22Rv1 (cell line): ENCODE results near the gene RPL27.

ENCODE experiments used
- H3K27ac ChIP-seq: fragments of 450-650 bp; 2 replicates; pipeline ENCODE4 v1.5.1; 2017
- ZFX ChIP-seq: fragments of 450-650 bp; IDR thresholded peaks from 2 replicates; pipeline ENCODE4 v1.6.1; 2017; ENCODE audit warnings: antibody characterized with exemption, borderline replicate concordance
- TF ChIP-seq, protein P1 (sequence below): fragments of 450-650 bp; IDR thresholded peaks from 2 replicates; pipeline ENCODE4 v1.5.1; 2017; ENCODE audit warnings: mild to moderate bottlenecking

RPL27 gene

DNA sequence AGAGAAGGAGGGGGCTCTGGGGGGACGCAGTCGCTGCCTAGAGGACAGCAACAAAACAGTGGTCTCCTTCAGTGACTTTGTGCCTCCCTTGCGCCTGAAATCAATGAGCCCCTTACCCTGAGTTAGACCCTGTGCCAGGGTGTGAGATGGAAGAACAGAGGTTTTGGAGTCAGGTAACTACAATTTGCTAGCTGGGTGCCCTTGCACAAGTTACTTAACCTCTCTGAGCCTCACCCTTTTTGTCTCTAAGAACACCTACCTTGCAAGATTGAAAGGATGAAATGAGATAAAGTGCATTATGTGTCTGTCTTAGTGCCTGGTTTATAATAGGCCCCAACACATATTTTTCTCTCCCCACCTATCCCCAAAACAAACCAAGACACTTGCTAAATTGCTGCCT, 36.7 kb downstream of the RPL27 start:
- no peak overlapping the region for H3K27ac ChIP-seq

DNA sequence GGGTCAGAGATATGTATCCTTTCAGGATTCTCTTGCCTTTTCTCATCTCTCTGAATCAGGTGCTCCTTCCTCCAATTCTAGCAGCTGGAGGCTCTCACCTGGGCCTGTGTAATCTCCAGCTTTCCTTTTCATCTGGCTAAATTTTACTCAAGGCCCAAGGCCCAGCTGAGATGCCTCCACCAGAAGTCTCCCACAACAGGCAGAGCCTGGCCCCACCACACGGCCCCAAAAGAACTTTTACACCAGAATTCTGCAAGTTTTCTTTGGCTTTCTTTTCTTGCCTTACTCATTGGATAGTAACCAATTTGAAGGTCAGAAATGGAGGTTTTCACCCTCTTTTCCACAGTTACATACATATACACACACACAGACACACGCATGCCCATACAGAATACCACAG, 41.4 kb downstream of the RPL27 start:
- no peak for TF ChIP-seq ZFX
- TF ChIP-seq, protein P1, sequence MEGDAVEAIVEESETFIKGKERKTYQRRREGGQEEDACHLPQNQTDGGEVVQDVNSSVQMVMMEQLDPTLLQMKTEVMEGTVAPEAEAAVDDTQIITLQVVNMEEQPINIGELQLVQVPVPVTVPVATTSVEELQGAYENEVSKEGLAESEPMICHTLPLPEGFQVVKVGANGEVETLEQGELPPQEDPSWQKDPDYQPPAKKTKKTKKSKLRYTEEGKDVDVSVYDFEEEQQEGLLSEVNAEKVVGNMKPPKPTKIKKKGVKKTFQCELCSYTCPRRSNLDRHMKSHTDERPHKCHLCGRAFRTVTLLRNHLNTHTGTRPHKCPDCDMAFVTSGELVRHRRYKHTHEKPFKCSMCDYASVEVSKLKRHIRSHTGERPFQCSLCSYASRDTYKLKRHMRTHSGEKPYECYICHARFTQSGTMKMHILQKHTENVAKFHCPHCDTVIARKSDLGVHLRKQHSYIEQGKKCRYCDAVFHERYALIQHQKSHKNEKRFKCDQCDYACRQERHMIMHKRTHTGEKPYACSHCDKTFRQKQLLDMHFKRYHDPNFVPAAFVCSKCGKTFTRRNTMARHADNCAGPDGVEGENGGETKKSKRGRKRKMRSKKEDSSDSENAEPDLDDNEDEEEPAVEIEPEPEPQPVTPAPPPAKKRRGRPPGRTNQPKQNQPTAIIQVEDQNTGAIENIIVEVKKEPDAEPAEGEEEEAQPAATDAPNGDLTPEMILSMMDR = no peak
- no peak overlapping the region for H3K27ac ChIP-seq

More for the DNA sequence above, 36.7 kb downstream of the RPL27 start:
- TF ChIP-seq, protein P1 = no peak
- TF ChIP-seq ZFX = no peak

DNA sequence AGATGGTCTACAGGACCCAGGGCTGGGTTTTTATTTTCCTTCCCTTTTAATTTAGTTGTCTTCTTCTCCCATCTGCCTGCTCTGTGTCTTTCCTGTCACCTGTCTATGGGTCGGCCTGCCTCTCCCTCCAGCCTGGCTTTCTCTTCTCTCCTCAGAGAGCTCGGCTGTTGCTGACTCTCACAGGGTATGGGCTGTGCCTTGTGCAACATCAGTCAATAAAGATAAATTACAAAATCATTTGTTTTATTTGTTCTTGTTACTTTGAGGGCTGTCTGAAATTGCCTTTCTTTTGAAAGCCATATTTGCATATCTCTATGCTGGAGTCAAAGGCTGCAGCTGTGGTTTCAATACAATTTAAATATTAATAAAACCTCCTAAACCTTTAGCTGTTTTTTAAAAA, 42.4 kb downstream of the RPL27 start:
- no peak for TF ChIP-seq ZFX
- TF ChIP-seq, protein P1 = no peak
- H3K27ac ChIP-seq = no peak overlapping the region

DNA sequence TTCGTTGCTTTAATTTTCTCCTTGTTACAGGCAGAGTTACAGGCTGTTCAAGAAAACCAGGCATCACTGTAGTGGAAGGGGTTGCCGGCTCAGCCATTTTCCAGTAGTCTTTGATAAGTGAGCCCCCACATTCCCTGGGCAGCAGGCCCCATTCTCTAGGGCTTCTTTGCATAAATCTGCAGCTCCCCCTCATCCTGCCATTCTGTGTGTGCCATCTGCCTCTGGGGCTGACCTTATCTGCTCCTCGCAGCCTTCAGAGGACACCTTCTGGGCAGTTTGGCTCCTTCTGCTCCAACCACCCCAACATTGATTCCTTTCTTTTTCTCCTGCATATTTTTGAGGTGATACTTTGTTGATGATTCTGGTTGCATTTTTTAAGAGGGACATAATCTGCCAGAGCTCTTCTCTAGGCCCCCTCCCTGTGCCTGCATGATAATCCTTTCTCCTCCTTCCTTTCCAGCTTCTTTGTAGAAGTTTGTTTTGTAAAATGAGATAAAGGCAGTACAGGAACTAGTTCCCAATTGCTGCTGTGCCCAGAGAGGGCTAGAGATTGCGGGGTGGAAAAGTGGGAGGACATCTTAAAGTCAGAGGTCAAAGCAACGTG, 43.9 kb downstream of the RPL27 start:
- H3K27ac ChIP-seq = no peak overlapping the region
- TF ChIP-seq, protein P1 = no peak
- no peak for TF ChIP-seq ZFX

DNA sequence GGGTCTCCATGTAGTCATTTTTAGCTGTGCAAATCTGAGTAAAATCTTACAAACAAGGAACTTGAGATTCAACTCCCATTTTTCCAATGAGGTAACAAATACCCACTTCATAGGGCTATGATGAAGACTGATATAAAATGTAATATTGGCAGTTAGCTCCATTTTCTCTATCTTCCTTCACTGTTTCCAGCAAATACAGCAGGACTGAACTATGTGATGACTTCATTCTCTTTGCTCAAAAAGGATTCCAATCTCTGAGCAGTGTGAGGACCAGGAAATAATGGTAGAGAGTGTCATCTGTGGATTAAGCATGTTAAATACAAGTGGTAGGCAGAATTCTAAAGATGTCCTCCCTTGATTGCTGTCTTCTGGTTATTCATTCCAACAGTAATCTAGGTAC, 45.1 kb downstream of the RPL27 start:
- no peak overlapping the region for H3K27ac ChIP-seq
- TF ChIP-seq, protein P1 = no peak
- TF ChIP-seq ZFX = no peak

DNA sequence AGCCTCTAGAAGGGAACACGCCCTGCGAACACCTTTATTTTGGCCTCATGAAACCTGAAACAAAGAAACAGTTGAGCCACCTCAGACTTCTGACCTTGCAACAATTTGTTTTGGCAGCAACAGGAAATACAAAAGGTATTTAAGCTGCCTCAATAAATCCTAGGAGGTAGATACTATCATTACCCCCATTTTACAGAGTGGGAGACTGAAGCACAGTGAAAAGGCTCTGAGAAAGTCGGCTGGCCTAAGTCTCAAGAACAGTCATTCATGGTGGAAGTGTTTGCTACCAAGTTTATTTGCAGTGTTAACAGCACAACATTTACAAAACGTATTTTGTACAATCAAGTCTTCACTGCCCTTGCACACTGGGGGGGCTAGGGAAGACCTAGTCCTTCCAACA, 45.8 kb downstream of the RPL27 start:
- no peak for TF ChIP-seq ZFX
- TF ChIP-seq, protein P1 = no peak
- H3K27ac ChIP-seq = no peak overlapping the region

DNA sequence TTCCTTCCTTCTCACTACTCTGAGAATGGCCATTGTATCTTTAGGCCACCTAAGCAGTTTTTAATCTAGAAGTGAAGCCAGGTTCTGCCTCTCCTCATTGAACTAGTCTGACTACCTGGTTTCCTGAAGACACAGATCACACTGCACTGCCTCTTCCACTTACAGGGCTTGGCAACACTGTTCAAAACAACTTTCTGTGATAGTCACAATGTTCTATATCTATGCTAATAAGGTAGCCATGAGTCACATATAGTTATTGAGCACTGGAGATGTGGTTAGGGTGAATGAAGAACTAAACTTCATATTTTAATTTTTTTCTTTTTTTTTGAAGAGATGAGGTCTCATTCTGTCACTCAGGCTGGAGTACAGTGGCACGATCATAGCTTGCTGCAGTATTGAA, 53.8 kb downstream of the RPL27 start:
- TF ChIP-seq, protein P1 = no peak
- TF ChIP-seq ZFX = no peak
- H3K27ac ChIP-seq = no peak overlapping the region
